Hematopoietic multipotent progenitor cell treated with erythropoietin and hydrocortisone succinate and interleukin-3 and kit ligand, for 15 days (in vitro differentiated cells): ENCODE results near the gene MROH7.

Experiments used
- DNase-seq: peaks from one replicate; pipeline ENCODE4 v3.0.0-alpha.2; 2015; ENCODE audit warnings: low spot score

The MROH7 gene

GRCh38 chr1:54742282-54742681, 100.7 kb downstream of the MROH7 start:
- DNase-seq = no peak

GRCh38 chr1:54743416-54744226, 102.0 kb downstream of the MROH7 start:
- no peak for DNase-seq

GRCh38 chr1:54744696-54745095, 103.1 kb downstream of the MROH7 start:
- DNase-seq = no peak

GRCh38 chr1:54745274-54745673, 103.7 kb downstream of the MROH7 start:
- DNase-seq = no peak

GRCh38 chr1:54745864-54746263, 104.3 kb downstream of the MROH7 start:
- no peak for DNase-seq

- no peak for DNase-seq
Measured at GRCh38 chr1:54748094-54748835, 106.7 kb downstream of the MROH7 start.

GRCh38 chr1:54750596-54750995, 109.0 kb downstream of the MROH7 start:
- DNase-seq = no peak

GRCh38 chr1:54751426-54751825, 109.8 kb downstream of the MROH7 start:
- no peak for DNase-seq

- DNase-seq = no peak
Measured at GRCh38 chr1:54754045-54754444, 112.5 kb downstream of the MROH7 start.

GRCh38 chr1:54754486-54755285, 113.1 kb downstream of the MROH7 start:
- DNase-seq = no peak

- no peak for DNase-seq
Measured at GRCh38 chr1:54757833-54758232, 116.2 kb downstream of the MROH7 start.

- no peak for DNase-seq
Measured at GRCh38 chr1:54758678-54759348, 117.2 kb downstream of the MROH7 start.
